Fibroblast of lung (primary cell): Measurements from ENCODE around the gene VIPR2. TPM values are rescaled to one million over a fixed set of nuclear protein-coding genes. Genes with fewer than 3 reads are reported as not detected.

ENCODE experiments used
- DNase-seq, 2 donors: peaks; one replicate each; pipeline versions ENCODE4 v3.0.0 to v3.0.0-alpha.2; 2010; ENCODE audit warnings: low read depth in 2 of 2
- H2AFZ ChIP-seq: 2 replicates; pipeline ENCODE4 v1.5.1; 2012; ENCODE audit warnings: low read length, control low read depth, inconsistent platforms
- H3K27ac ChIP-seq: 2 replicates; pipeline ENCODE4 v1.5.1; 2011; ENCODE audit warnings: low read length, control low read depth; ENCODE audit not compliant: insufficient read depth
- H3K27me3 ChIP-seq: 2 replicates; pipeline ENCODE4 v1.5.1; 2011; ENCODE audit warnings: mild to moderate bottlenecking, low read length; ENCODE audit not compliant: control insufficient read depth, insufficient read depth
- H3K36me3 ChIP-seq: 2 replicates; pipeline ENCODE4 v1.5.1; 2011; ENCODE audit warnings: low read length; ENCODE audit not compliant: control insufficient read depth, insufficient read depth
- H3K4me1 ChIP-seq: 2 replicates; pipeline ENCODE4 v1.5.1; 2011; ENCODE audit warnings: low read length; ENCODE audit not compliant: control insufficient read depth, insufficient read depth; ENCODE audit errors: extremely low read depth
- H3K4me2 ChIP-seq: 2 replicates; pipeline ENCODE4 v1.5.1; 2011; ENCODE audit warnings: low read length, control low read depth; ENCODE audit not compliant: insufficient read depth; ENCODE audit errors: extremely low read depth
- H3K4me3 ChIP-seq, 4 experiments: fragments of 200-600 bp in 1 of 4; sonication (generic) in 1 of 4; replicated peaks in 1 of 4; 2 replicates each; pipeline ENCODE4 v1.5.1; 2011 to 2016; ENCODE audit warnings: low read length in 4 of 4, low read depth in 3 of 4, mild to moderate bottlenecking in 3 of 4, control low read depth in 2 of 4, inconsistent platforms in 1 of 4, mixed read lengths in 1 of 4; ENCODE audit not compliant: insufficient read depth in 1 of 4; ENCODE audit errors: control extremely low read depth in 1 of 4
- H3K79me2 ChIP-seq: 2 replicates; pipeline ENCODE4 v1.5.1; 2012; ENCODE audit warnings: mild to moderate bottlenecking, low read length, inconsistent platforms; ENCODE audit not compliant: control insufficient read depth, insufficient read depth
- H3K9ac ChIP-seq: 2 replicates; pipeline ENCODE4 v1.5.1; 2011; ENCODE audit warnings: mild to moderate bottlenecking, low read length, control low read depth; ENCODE audit not compliant: insufficient read depth
- H3K9me3 ChIP-seq: 2 replicates; pipeline ENCODE4 v1.5.1; 2012; ENCODE audit warnings: low read depth, low read length; ENCODE audit not compliant: control insufficient read depth, insufficient read depth
- H4K20me1 ChIP-seq: 2 replicates; pipeline ENCODE4 v1.5.1; 2011; ENCODE audit warnings: low read length; ENCODE audit not compliant: control insufficient read depth, insufficient read depth; ENCODE audit errors: extremely low read depth
- CTCF ChIP-seq, 2 donors: IDR thresholded peaks in 1 of 2; conservative IDR thresholded peaks in 1 of 2; 1 replicate in 1 of 2; 2 replicates in 1 of 2; pipeline ENCODE4 v1.5.1; 2011 to 2012; ENCODE audit warnings: low read length in 2 of 2, control low read depth in 1 of 2, inconsistent platforms in 1 of 2, low read depth in 1 of 2, mild to moderate bottlenecking in 1 of 2
- EZH2 ChIP-seq: IDR thresholded peaks from 2 replicates; pipeline ENCODE4 v1.5.1; 2012; ENCODE audit warnings: low read length, control low read depth, mild to moderate bottlenecking; ENCODE audit errors: missing control alignments
- polyA plus RNA-seq, 2 donors: library from polyadenylated mRNA; depleted of rRNA in 1 of 2; stranded (reverse) in 1 of 2; unstranded in 1 of 2; fragments of >200 nt; gene quantifications; 2 replicates each; pipeline ENCODE4 v1.2.1, GENCODE V29; 2011 to 2012; ENCODE audit warnings: missing spikeins in 1 of 2
- total RNA-seq: library from RNA; depleted of rRNA; stranded (reverse); fragments of >200 nt; gene quantifications from 2 replicates; pipeline ENCODE4 v1.2.1, GENCODE V29; 2014

The VIPR2 gene
- total and polyA plus RNA-seq, 2 donors (not counting 1 experiment from before 2014, with no cell fraction given), result not detected

- H3K9me3 ChIP-seq, result no peaks in the 10 kb centered on the region
These were observed 149.2 kb downstream of the VIPR2 start for GRCh38 chr7:158995514-158995913.

GRCh38 chr7:158994687-158995086, 150.0 kb downstream of the VIPR2 start:
- no peak overlapping the region for H2AFZ ChIP-seq
- no peak overlapping the region for H3K4me3 ChIP-seq
- H3K9ac ChIP-seq, result no peak overlapping the region
- no peaks in the 10 kb centered on the region for H3K9me3 ChIP-seq
- H3K36me3 ChIP-seq, result no peaks in the 10 kb centered on the region
- TF ChIP-seq CTCF (conservative IDR thresholded peaks at IDR 0.05 in 1 of 2, IDR thresholded peaks at IDR 0.05 in 1 of 2; ENCODE audit: low read depth in 1 of 2, low read length in 2 of 2) (no peak), EZH2 (no peak)
- no peak overlapping the region for H3K27ac ChIP-seq
- H3K79me2 ChIP-seq, result no peaks in the 10 kb centered on the region
- DNase-seq, result no peak
- H3K4me1 ChIP-seq, result no peaks in the 10 kb centered on the region
- H4K20me1 ChIP-seq, result no peaks in the 10 kb centered on the region
- H3K27me3 ChIP-seq, result no peaks in the 10 kb centered on the region
- H3K4me2 ChIP-seq, result no peak overlapping the region

More at GRCh38 chr7:158995514-158995913, 149.2 kb downstream of the VIPR2 start:
- H3K27ac ChIP-seq, result no peak overlapping the region
- no peaks in the 10 kb centered on the region for H3K36me3 ChIP-seq
- H4K20me1 ChIP-seq, result no peaks in the 10 kb centered on the region
- TF ChIP-seq EZH2, result no peak
- TF ChIP-seq CTCF (conservative IDR thresholded peaks at IDR 0.05 in 1 of 2, IDR thresholded peaks at IDR 0.05 in 1 of 2; ENCODE audit: low read depth in 1 of 2, low read length in 2 of 2), result no peak
- no peak overlapping the region for H3K4me2 ChIP-seq
- no peak for DNase-seq
- H3K27me3 ChIP-seq, result no peaks in the 10 kb centered on the region
- no peak overlapping the region for H3K4me3 ChIP-seq
- no peaks in the 10 kb centered on the region for H3K4me1 ChIP-seq
- no peak overlapping the region for H2AFZ ChIP-seq
- H3K9ac ChIP-seq, result no peak overlapping the region
- H3K79me2 ChIP-seq, result no peaks in the 10 kb centered on the region

- H3K9ac ChIP-seq, result no peak overlapping the region
- no peaks in the 10 kb centered on the region for H3K36me3 ChIP-seq
- H3K27ac ChIP-seq, result no peak overlapping the region
- H3K4me1 ChIP-seq, result no peaks in the 10 kb centered on the region
- no peaks in the 10 kb centered on the region for H3K9me3 ChIP-seq
- H4K20me1 ChIP-seq, result no peaks in the 10 kb centered on the region
- no peak overlapping the region for H3K4me2 ChIP-seq
- no peaks in the 10 kb centered on the region for H3K79me2 ChIP-seq
- TF ChIP-seq CTCF (conservative IDR thresholded peaks at IDR 0.05 in 1 of 2, IDR thresholded peaks at IDR 0.05 in 1 of 2; ENCODE audit: low read depth in 1 of 2, low read length in 2 of 2) (no peak), EZH2 (no peak)
- H3K4me3 ChIP-seq, result no peak overlapping the region
- H2AFZ ChIP-seq, result no peak overlapping the region
- DNase-seq, result no peak
- no peaks in the 10 kb centered on the region for H3K27me3 ChIP-seq
These were observed 151.1 kb downstream of the VIPR2 start for GRCh38 chr7:158993591-158993990.
